C4-2B (cell line): ENCODE data around the gene FLT1.

ENCODE experiments used
- H3K27ac ChIP-seq: fragments of 450-650 bp; 2 replicates; pipeline ENCODE4 v1.5.1; 2017
- ZFX ChIP-seq: fragments of 450-650 bp; IDR thresholded peaks from 2 replicates; pipeline ENCODE4 v1.6.1; 2017
- TF ChIP-seq, protein P1 (sequence below): fragments of 450-650 bp; conservative IDR thresholded peaks from 2 replicates; pipeline ENCODE4 v1.5.1; 2017; ENCODE audit warnings: mild to moderate bottlenecking

FLT1 gene

DNA sequence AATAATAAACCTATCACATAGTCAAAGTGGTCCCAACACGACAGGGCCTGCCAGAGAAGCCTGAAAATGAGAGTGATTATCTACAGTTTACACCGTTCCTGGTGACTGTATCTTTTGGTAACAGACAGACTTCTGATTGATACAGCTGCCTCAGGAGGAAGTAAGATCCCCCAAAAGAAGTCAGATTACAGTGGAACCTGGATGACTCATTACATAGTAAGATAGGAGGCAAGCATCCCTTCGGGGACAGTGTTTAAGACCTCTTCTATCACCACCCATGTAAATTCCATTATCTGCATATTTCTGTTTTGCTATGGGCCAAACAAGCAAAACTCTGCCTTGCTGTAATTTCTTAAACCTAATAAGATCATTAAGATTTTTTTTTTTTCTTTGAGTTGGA, 44.0 kb upstream of the FLT1 start:
- TF ChIP-seq, protein P1, sequence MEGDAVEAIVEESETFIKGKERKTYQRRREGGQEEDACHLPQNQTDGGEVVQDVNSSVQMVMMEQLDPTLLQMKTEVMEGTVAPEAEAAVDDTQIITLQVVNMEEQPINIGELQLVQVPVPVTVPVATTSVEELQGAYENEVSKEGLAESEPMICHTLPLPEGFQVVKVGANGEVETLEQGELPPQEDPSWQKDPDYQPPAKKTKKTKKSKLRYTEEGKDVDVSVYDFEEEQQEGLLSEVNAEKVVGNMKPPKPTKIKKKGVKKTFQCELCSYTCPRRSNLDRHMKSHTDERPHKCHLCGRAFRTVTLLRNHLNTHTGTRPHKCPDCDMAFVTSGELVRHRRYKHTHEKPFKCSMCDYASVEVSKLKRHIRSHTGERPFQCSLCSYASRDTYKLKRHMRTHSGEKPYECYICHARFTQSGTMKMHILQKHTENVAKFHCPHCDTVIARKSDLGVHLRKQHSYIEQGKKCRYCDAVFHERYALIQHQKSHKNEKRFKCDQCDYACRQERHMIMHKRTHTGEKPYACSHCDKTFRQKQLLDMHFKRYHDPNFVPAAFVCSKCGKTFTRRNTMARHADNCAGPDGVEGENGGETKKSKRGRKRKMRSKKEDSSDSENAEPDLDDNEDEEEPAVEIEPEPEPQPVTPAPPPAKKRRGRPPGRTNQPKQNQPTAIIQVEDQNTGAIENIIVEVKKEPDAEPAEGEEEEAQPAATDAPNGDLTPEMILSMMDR: no peak
- TF ChIP-seq ZFX: no peak
- no peak overlapping the region for H3K27ac ChIP-seq

DNA sequence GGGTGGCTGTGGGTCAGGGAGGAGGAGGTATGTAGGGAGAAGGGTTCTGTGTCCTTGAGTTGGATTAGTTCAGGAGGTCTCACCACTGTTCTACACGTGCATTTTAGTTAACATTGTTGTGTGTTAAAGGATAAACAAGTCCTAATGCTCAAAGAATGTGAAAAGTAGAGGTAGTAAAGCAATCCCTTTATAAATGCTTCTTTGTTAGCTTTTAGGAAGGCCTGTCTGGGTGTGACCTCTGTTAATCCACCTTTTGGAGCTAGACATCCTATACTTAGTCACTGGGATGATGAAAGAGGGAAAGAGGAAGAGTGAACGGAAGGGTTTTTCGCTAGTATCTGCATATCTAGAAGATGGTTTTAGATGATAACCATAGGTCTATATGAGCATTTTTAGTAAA, 42.2 kb upstream of the FLT1 start:
- H3K27ac ChIP-seq: no peak overlapping the region
- TF ChIP-seq ZFX: no peak
- TF ChIP-seq, protein P1: no peak

DNA sequence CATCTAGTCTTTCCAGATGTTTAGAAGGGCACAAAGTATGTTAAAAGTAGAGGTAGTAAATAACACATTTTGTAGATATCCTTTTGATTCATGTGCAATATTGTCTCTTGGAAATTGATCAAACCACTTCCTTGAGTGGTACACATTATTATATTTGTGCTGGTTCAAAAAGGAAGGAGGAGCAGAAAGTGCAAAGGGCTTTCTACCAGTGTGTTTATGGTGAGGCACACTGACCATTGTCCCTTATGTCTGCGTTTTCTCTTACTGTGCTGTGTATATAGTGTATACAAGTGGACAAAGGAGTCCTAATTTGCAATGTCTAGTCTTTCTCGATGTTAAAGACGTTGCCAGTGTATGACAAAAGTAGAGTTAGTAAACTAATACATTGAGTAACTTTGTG, 41.4 kb upstream of the FLT1 start:
- no peak overlapping the region for H3K27ac ChIP-seq
- TF ChIP-seq, protein P1: no peak
- no peak for TF ChIP-seq ZFX

DNA sequence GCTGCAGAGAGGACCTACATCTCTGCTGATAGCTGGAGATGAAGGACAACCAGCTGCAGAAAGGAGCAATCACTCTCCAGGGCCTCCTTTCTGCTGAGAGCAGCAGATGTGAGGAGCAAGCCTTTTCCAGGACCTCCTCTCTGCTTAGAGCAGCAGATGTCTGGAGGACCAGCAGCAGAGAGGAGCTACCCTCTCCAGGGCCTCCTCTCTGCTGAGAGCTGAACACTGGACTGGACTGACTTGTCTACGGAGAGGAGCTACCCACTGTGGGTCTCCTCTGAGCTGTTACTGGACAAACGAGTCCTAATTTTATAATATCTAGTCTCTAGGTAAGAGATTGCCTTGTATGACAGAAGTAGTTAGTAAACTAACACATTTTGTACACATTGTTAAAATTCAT, 40.8 kb upstream of the FLT1 start:
- H3K27ac ChIP-seq: no peak overlapping the region
- TF ChIP-seq ZFX: no peak
- TF ChIP-seq, protein P1: no peak

DNA sequence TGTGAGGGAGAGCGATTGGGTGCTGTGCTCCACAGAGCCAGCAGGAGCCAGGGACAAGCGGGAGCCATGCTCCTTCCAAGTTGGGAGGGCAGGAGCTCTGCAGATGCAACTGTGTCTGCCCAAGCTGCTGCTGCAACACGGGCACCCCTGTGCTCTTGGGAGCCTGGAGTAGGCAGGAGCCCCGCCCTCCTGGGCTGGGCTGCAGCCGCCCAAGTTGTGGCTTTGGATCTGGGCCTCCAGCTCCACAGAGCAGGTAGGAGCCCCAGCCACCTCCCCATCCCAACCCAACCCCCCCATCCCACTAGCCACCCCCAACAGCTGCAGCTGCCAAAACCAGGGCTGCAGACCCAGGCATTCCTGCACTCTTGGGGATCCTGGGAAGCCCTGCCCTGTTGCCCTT, 39.9 kb upstream of the FLT1 start:
- TF ChIP-seq, protein P1: no peak
- TF ChIP-seq ZFX: no peak
- H3K27ac ChIP-seq: no peak overlapping the region

DNA sequence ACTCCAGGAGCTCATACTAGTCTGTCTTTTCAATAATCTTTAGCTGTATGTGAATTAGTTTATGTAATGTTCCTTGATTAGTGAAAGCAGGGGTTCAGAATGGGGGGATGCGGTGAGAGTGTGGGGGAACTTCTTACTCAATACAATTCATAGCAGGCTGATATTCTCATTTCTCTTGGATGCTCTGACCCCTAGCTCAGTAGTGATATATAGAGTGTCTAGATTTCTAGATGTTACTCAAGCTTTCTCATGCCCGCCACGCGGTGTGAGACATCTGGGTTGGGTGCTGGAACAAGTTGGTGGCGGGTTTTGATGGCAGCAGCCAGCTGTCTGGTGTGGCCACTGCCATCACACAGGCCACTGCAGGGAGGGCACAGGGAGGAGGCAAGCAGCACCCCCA, 39.3 kb upstream of the FLT1 start:
- no peak for TF ChIP-seq ZFX
- TF ChIP-seq, protein P1: no peak
- H3K27ac ChIP-seq: no peak overlapping the region

DNA sequence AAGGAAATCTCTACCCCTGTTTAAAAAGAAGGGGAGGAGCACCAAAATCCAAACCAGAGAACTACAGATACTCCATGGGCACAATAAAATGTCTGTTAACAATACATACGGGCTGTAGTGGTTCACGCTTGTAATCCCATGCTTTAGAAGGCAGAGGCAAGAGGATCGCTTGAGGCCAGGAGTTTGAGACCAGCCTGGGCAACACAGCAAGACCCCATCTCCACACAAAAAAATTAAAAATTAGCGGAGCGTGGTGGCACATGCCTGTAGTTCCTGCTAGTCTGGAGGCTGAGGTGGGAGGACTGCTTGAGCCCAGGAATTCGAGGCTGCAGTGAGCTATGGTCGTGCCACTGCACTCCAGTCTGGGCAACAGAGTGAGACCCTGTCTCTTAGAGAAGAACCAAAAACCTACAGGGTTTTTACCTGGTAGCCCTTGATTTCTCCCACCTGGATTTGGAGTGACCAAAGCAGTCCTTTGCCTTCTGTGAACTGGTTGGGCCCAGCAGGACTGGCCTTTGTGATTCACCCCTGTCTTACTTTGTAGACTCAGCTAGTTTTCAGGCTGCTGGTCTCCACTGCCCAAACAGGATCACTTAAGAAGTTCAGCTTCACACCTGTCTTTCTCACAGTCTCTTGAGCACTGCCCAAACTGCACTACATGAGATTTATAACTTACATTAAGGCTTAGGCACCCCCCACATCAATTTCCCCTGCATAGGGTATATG, 38.7 kb upstream of the FLT1 start:
- TF ChIP-seq, protein P1: no peak
- TF ChIP-seq ZFX: no peak
- no peak overlapping the region for H3K27ac ChIP-seq
